Measurements from ENCODE around the gene RNF34. TPM values are rescaled to one million over a fixed set of nuclear protein-coding genes. Genes with fewer than 3 reads are reported as not detected.

RNF34 gene, protein sequence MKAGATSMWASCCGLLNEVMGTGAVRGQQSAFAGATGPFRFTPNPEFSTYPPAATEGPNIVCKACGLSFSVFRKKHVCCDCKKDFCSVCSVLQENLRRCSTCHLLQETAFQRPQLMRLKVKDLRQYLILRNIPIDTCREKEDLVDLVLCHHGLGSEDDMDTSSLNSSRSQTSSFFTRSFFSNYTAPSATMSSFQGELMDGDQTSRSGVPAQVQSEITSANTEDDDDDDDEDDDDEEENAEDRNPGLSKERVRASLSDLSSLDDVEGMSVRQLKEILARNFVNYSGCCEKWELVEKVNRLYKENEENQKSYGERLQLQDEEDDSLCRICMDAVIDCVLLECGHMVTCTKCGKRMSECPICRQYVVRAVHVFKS
- 25.1 and 56.9 TPM in 2 replicates for total RNA-seq

GRCh38 chr12:121399391-121400331, at the start of gene RNF34:
TSS of gene RNF34 (plus strand) at chr12:121400118. CDS start at chr12:121400213, 95 bp downstream.

DNA sequence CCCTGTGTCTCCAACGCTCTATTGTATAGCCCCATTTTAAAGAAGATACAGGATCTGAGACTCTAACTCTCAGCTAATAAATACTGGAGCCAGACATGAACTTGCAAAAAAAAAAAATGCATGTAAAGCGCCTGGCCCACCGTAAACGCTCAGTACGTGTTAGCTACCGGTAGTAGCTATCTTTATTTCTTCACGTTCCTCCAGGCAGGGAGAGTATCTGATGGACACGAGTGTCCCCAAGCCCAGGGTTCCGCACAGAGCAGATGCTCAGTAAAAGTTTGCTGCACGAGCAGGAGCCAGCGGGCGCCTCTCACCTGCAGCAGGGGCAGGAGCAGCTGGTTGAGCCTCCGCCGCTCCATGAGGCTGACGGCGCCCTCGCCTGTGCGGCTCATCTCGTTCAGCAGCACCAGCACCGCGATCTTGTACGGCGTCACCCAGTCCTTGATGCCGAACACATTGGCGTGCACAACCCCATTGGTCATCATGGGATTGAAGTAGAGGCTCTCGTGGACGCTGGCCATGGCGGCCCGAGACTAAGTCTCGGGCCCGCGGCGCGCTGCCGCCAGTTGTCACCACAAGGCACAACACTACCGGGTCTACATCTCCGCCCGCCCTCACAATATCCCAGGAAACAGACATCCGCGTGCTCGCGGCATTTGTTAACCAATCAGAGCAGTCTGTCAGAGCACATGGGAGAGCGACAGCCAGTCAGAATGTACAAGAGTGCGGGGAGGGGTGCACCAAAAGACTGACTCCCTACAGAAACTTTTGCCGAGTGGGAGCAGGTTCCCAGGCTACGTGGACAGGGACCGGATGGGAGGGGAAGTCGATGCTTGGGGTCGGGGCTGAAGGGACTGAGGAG, 47.9 kb upstream of the RNF34 start, which contains the start of gene ANAPC5:
TSS of gene ANAPC5 (minus strand) at position 592 of the 862 bp plus-strand sequence. CDS start at position 521, 71 bp downstream.

Other genes starting within 250 kb of the RNF34 start
- 37.5 and 42.4 TPM in 2 replicates for gene P2RX4, start 190.0 kb upstream of the RNF34 start, total RNA-seq
- 19.9 and 24.1 TPM in 2 replicates for gene CAMKK2, start 103.4 kb upstream of the RNF34 start, total RNA-seq
- gene ANAPC5, start 47.7 kb upstream of the RNF34 start, total RNA-seq = 147 and 152 TPM in 2 replicates
- 20.2 and 26.2 TPM in 2 replicates for gene KDM2B, start 180.9 kb downstream of the RNF34 start, total RNA-seq
- gene ORAI1, start 226.4 kb downstream of the RNF34 start, total RNA-seq = 9.0 and 16.1 TPM in 2 replicates

All from myometrial cell (primary cell).